SH-SY5Y (cell line): ENCODE results near the gene HAGH.

Experiments used
- GATA2 ChIP-seq: IDR thresholded peaks from 2 replicates; pipeline ENCODE4 v1.6.1; 2011; ENCODE audit warnings: mild to moderate bottlenecking, low read depth, low read length
- GATA3 ChIP-seq: IDR thresholded peaks from 2 replicates; pipeline ENCODE4 v1.6.1; 2011; ENCODE audit warnings: low read depth, mild to moderate bottlenecking, low read length, moderate library complexity

GRCh38 chr16:1777375-1778199, 49.0 kb downstream of the HAGH start:
- TF ChIP-seq GATA3 (no peak), GATA2 (no peak)
